CD4-positive, alpha-beta T cell treated with Interleukin-4 for 4 hours (primary cell): Measurements from ENCODE around the gene EPB41L4A.

ENCODE experiments used
- DNase-seq: peaks from one replicate; pipeline ENCODE4 v3.0.0-alpha.2; 2020

EPB41L4A gene

DNA sequence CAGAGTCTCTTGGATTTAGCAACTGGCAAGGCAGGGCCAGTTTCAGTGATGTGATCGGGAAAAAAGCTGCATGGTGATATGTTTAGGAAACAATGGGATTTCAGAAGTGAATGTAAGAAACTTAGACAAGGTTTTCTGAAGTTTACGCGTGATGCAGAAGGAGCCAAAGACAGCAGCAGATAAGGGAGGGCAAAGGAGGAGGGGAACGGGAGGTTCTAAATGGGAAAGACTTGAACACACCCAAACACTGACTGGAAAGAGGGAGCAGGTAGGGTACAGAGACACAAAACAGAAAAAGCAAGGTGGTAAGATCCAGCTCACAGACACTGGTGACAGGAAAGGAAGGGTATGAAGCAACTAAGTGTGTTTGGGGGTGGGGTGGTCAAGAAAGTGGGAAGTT lies 115.4 kb downstream of the EPB41L4A start:
- no peak for DNase-seq

GRCh38 chr5:112294126-112294525 lies 125.0 kb downstream of the EPB41L4A start:
- DNase-seq = no peak

DNA sequence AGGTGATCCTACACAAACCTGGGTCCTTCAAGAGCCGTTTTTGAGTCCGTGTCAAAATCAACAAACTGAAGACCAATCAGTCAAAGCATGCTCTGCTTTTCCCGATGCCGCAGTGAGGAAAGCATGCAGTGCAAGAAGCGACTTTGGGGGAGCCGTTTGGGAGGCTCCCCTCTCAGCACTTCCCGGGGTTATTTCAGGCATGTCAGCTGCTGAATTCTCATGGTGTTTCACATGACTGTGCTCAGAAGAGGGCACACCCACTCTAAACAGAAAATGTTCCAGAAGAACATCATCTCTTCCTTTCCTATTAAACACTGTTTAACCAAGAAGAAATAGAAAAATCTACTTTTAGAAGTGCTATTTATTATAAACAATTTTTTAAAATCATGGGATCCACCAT lies 125.5 kb downstream of the EPB41L4A start:
- no peak for DNase-seq

GRCh38 chr5:112290691-112291090 lies 128.4 kb downstream of the EPB41L4A start:
- no peak for DNase-seq

DNA sequence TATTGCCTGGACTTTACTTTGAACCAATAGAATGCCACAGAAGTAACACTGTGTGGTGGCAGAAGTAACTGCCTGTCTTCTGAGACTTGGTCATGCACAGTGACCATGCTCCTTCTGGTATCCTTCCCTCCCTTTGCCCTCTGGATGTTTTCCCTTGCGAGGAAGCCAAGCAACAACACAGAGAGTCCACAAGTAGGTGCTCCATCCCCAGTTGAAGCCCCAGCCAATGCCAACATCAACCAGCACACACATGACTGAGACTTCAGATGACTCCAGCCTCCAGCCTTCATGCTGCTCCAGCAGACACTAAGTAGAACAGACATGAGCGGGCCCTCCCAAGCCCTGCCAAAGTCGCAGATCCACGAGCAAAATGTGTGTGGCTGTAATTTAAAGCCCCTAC lies 129.6 kb downstream of the EPB41L4A start:
- DNase-seq = no peak

- DNase-seq = no peak
These were observed 134.8 kb downstream of the EPB41L4A start for GRCh38 chr5:112283943-112284929.

DNA sequence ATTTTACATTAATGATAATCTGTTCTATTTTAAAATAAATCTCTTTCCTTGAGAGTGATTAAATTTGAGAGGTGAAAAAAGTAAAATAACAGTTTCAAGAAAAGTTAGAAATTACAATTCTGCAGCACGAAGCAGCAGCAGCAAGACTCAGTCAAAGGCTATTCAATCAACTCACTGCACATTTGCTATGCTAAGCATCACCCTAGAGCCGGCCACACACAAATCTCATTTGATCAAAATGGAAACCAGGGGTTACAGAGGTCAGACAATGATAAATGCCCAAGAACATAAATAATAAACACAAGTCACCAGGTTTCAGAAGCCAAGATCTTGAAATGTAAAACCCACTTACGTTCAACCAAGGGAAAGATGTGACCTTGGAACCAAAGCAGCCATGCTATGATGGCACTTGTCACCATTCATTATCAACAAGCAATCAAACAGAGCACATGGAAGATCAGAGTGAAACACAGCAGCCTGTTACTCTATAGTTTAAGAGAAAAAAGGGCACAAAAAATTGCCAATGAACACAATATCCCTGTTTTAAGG lies 136.0 kb downstream of the EPB41L4A start:
- DNase-seq = no peak

GRCh38 chr5:112279082-112279481 lies 140.0 kb downstream of the EPB41L4A start:
- no peak for DNase-seq

- DNase-seq = no peak
These were observed 142.1 kb downstream of the EPB41L4A start for GRCh38 chr5:112276991-112277390.

GRCh38 chr5:112275671-112276070 lies 143.4 kb downstream of the EPB41L4A start:
- no peak for DNase-seq

GRCh38 chr5:112270299-112271293 lies 148.5 kb downstream of the EPB41L4A start:
- no peak for DNase-seq

DNA sequence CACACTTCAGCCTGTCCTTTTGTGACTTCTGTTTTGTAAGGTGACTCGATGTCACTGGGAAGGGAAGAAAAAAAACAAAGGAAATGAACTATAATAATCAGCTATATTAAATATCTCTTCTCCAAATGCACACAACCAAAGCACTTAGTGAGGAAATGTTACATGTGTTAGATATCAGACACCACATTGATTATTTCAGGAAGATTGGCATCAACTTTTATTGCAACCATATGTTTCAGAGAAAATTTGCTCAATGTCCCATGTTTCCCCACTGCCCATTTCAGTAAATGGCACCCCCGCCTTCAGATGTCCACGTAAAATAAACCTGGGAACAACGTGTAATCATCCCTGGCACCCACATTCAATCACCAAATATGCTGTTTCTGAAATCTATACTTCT lies 151.8 kb downstream of the EPB41L4A start:
- DNase-seq = no peak

DNA sequence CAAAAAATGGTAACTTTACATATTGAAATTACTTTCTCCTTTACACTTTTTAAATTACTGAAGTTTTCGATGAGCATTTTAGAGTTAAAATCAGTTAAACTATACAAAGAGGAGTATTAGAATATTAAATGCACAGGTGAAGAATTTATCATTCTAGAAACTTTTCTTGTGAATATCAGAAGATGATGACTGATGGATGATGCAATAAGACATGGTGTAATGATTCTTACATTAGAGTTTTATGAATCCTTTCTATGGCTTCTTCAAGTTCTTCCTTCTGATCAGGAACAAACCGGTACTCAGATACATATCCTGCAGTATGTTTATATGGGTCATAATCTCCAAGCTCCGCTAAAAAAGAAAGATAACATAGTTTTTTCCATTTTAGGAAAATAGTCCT lies 154.4 kb downstream of the EPB41L4A start:
- no peak for DNase-seq

DNA sequence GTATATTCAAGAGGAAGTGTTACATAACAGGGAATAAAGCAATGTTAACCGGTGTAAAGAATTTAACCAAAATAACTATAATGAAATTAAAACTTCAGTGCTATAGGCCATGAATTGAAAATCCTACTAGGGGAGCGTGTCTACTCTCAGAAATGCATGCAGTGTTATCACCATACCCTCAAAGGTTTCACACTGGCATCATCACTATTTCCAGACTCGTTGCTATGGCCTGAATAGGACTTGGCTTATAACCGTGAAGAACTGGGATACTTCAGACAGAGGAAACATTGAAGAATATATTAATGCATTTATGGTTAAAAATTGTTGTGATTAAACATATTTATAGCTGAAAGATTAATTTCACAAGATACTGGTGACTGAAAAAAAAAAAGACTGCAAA lies 154.9 kb downstream of the EPB41L4A start:
- DNase-seq = no peak

DNA sequence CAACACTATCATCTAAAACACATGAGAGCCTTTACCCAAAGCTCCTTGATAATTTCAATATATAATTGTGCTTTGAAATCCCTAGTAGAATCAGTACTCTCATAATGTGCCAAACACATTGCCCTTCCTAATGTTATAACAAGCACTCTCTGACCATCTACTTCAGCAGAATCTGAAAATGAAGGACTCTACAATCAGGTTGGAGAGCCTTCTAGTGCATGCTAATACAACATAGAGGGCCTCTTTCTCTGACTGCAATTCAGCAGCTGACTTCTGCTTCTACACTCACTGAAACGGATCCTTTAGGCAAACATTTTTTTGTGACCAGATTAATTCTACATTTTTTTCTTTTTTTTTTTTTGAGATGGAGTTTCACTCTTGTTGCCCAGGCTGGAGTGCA lies 155.6 kb downstream of the EPB41L4A start:
- DNase-seq = no peak

- DNase-seq = no peak
These were observed 160.5 kb downstream of the EPB41L4A start for GRCh38 chr5:112258571-112258970.

GRCh38 chr5:112257976-112258375 lies 161.1 kb downstream of the EPB41L4A start:
- DNase-seq = no peak

DNA sequence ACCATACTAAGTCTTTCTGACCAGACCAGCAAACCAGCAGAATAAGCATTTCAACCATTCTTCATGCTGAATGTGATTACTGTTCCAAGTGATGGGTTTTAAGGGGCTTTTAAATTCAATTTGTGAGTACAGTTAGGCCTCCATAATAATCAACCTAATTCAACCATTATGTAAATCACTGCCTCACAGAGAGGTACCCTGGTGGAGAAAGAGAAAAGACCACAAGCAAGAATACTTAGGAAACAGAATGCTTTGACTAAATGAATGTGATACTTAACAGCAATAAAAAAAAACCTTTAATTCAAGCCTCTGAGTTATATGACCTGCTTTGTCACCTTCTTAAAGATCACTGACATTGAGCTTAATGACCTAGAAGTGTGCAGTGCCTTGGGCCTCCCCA lies 162.1 kb downstream of the EPB41L4A start:
- DNase-seq = no peak

- no peak for DNase-seq
These were observed 164.8 kb downstream of the EPB41L4A start for GRCh38 chr5:112254303-112254702.

DNA sequence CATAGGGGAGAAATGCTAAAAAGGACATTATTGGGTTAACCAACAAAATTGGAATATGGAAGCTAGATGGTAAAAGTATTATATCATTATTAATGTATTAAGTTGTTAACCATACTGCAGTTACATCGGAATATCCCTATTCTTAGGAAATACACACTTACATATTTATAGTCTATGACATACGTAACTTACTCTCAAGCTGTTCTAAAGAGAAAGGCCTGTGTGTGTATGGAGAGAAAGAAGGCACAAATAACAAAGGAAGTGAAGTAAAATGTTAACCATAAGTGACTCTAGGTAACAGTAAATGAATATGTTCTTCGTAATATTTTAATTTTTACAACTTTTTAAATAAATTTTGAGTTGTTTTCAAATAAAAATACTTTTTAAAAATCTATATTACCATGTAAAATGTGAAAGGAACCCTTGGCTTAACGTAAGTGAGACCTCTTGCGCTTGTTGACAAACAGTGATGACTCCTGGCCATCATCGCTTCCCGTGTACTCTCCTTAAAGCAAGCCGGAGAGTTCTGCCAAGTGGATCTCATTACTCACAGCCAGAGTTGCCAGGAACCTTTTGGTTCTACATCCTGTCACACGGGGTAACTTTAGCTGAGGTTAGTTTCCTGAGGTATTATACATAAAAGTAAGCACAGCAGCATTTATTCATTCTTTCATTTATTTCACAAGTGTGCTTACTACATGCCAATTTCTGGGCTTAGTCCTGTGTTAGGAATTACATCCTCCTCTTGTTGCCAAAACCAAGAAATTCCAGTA lies 165.4 kb downstream of the EPB41L4A start:
- no peak for DNase-seq

DNA sequence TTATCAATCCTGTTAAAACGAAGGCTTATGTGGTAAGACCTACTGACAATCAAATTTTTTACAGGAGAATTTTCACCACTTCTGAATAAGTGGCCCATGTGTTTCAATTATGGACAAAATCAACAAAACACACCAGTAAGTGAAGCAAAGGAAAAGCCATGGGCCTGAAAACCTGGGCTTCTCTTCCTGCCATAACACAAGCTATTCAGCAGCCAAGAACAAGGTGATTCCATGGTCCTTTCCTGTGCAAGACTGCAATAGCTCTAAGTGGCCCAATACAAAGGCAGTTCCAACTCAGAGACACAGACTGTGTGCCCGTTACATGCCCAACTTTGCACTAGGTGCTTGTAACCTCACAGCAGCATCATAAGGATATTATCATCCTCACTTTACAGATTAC lies 168.5 kb downstream of the EPB41L4A start:
- no peak for DNase-seq

GRCh38 chr5:112248623-112249022 lies 170.5 kb downstream of the EPB41L4A start:
- DNase-seq = no peak
